WTC11 (cell line): ENCODE measurements around the gene SLC7A6. TPM values are rescaled to one million over a fixed set of nuclear protein-coding genes. Genes with fewer than 3 reads are reported as not detected.

Experiments
- ATAC-seq: fragments of 200-7000 bp; cut with Tn5 transposase; 2 replicates; pipeline ENCODE4 v1.10.0; 2021; ENCODE audit warnings: mild to moderate bottlenecking, moderate library complexity
- CTCF ChIA-PET: fragments of 300-600 bp; sonication (Branson Sonifier 250); formaldehyde crosslinking; loops from one replicate; lab custom pipeline; 2021; ENCODE audit warnings: antibody characterized with exemption; lab: Charles Lee
- POLR2A ChIA-PET: fragments of 350-600 bp; sonication (Branson Sonifier 250); formaldehyde crosslinking; loops from one replicate; lab custom pipeline; 2021; ENCODE audit warnings: antibody characterized with exemption; lab: Charles Lee
- DNase-seq: peaks from one replicate; pipeline ENCODE4 v3.0.0; 2021; ENCODE audit warnings: low spot score
- H3K27ac Mint-ChIP-seq: 2 replicates; pipeline ENCODE4 v1.8.0; 2021; ENCODE audit warnings: mixed read lengths
- H3K27me3 Mint-ChIP-seq: 2 replicates; pipeline ENCODE4 v1.8.0; 2021; ENCODE audit warnings: low read depth, mild to moderate bottlenecking, moderate library complexity, mixed read lengths
- H3K36me3 Mint-ChIP-seq: 2 replicates; pipeline ENCODE4 v1.8.0; 2021; ENCODE audit warnings: mixed read lengths
- H3K4me1 Mint-ChIP-seq: 2 replicates; pipeline ENCODE4 v1.8.0; 2022; ENCODE audit warnings: mixed read lengths
- H3K4me3 Mint-ChIP-seq: 2 replicates; pipeline ENCODE4 v1.8.0; 2021; ENCODE audit warnings: mild to moderate bottlenecking, moderate library complexity, mixed read lengths
- H3K9me3 Mint-ChIP-seq: 2 replicates; pipeline ENCODE4 v1.8.0; 2021; ENCODE audit warnings: mixed read lengths
- CREM ChIP-seq: sonication (generic); formaldehyde crosslinking; IDR thresholded peaks from 2 replicates; pipeline ENCODE4 v1.8.1; 2022; ENCODE audit warnings: mild to moderate bottlenecking, missing genetic modification reagents, moderate library complexity
- ELF4 ChIP-seq: sonication (generic); formaldehyde crosslinking; IDR thresholded peaks from 2 replicates; pipeline ENCODE4 v1.8.1; 2022; ENCODE audit warnings: low read depth, mild to moderate bottlenecking, moderate library complexity, missing genetic modification reagents
- EMX1 ChIP-seq: fragments of 250-450 bp; sonication (Bioruptor Pico); IDR thresholded peaks from 2 replicates; pipeline ENCODE4 v1.8.0; 2021; ENCODE audit warnings: mild to moderate bottlenecking
- JAZF1 ChIP-seq: fragments of 250-450 bp; sonication (Bioruptor Pico); IDR thresholded peaks from 2 replicates; pipeline ENCODE4 v1.9.0; 2021; ENCODE audit warnings: moderate library complexity, mild to moderate bottlenecking, inconsistent platforms
- NFATC4 ChIP-seq: fragments of 250-450 bp; sonication (Bioruptor Pico); IDR thresholded peaks from 2 replicates; pipeline ENCODE4 v1.9.0; 2021; ENCODE audit warnings: mild to moderate bottlenecking
- NR1H2 ChIP-seq: sonication (generic); formaldehyde crosslinking; IDR thresholded peaks from 2 replicates; pipeline ENCODE4 v1.9.0; 2021; ENCODE audit warnings: mild to moderate bottlenecking, moderate library complexity, missing genetic modification reagents
- NR3C1 ChIP-seq: sonication (generic); formaldehyde crosslinking; conservative IDR thresholded peaks from 2 replicates; pipeline ENCODE4 v1.8.1; 2023; ENCODE audit warnings: low read depth, mild to moderate bottlenecking, missing genetic modification reagents
- PRRX2 ChIP-seq: fragments of 250-450 bp; sonication (Bioruptor Pico); IDR thresholded peaks from 2 replicates; pipeline ENCODE4 v1.8.0; 2021; ENCODE audit warnings: mild to moderate bottlenecking
- TCF7 ChIP-seq: sonication (generic); formaldehyde crosslinking; IDR thresholded peaks from 2 replicates; pipeline ENCODE4 v1.8.0; 2022; ENCODE audit warnings: mild to moderate bottlenecking, low read depth, missing genetic modification reagents, moderate library complexity
- TEAD1 ChIP-seq: sonication (generic); formaldehyde crosslinking; IDR thresholded peaks from 2 replicates; pipeline ENCODE4 v1.8.0; 2022; ENCODE audit warnings: mild to moderate bottlenecking, missing genetic modification reagents
- ZNF263 ChIP-seq: sonication (generic); formaldehyde crosslinking; IDR thresholded peaks from 2 replicates; pipeline ENCODE4 v1.8.1; 2022; ENCODE audit warnings: low read depth, mild to moderate bottlenecking, moderate library complexity, missing genetic modification reagents
- ZNF317 ChIP-seq: sonication (generic); formaldehyde crosslinking; IDR thresholded peaks from 2 replicates; pipeline ENCODE4 v1.8.1; 2023; ENCODE audit warnings: low read depth, mild to moderate bottlenecking, moderate library complexity, missing genetic modification reagents, borderline replicate concordance
- total RNA-seq: library from RNA; stranded (reverse); gene quantifications from 3 replicates; pipeline ENCODE4 v1.2.3, GENCODE V29; 2021
- TF ChIP-seq, protein P1 (sequence below): sonication (generic); formaldehyde crosslinking; IDR thresholded peaks from 2 replicates; pipeline ENCODE4 v1.8.0; 2022; ENCODE audit warnings: mild to moderate bottlenecking, missing genetic modification reagents
- TF ChIP-seq, protein P2 (sequence below): fragments of 250-450 bp; sonication (Bioruptor Pico); IDR thresholded peaks from 2 replicates; pipeline ENCODE4 v1.9.0; 2021; ENCODE audit warnings: mild to moderate bottlenecking
- TF ChIP-seq, protein P3 (sequence below): sonication (generic); formaldehyde crosslinking; IDR thresholded peaks from 2 replicates; pipeline ENCODE4 v1.8.1; 2023; ENCODE audit warnings: mild to moderate bottlenecking, missing genetic modification reagents, borderline replicate concordance
- TF ChIP-seq, protein P4 (sequence below): sonication (generic); formaldehyde crosslinking; IDR thresholded peaks from 2 replicates; pipeline ENCODE4 v1.8.1; 2023; ENCODE audit warnings: mild to moderate bottlenecking, missing genetic modification reagents
- TF ChIP-seq, protein P5 (sequence below): sonication (generic); formaldehyde crosslinking; conservative IDR thresholded peaks from 2 replicates; pipeline ENCODE4 v1.8.1; 2022; ENCODE audit warnings: mild to moderate bottlenecking, missing genetic modification reagents
- TF ChIP-seq, protein P6 (sequence below): fragments of 250-450 bp; sonication (Bioruptor Pico); conservative IDR thresholded peaks from 2 replicates; pipeline ENCODE4 v1.9.0; 2021; ENCODE audit warnings: mild to moderate bottlenecking
- TF ChIP-seq, protein P7 (sequence below): sonication (generic); formaldehyde crosslinking; conservative IDR thresholded peaks from 2 replicates; pipeline ENCODE4 v1.8.1; 2023; ENCODE audit warnings: mild to moderate bottlenecking, low read depth, missing genetic modification reagents, moderate library complexity
- TF ChIP-seq, protein P8 (sequence below): sonication (generic); formaldehyde crosslinking; IDR thresholded peaks from 2 replicates; pipeline ENCODE4 v1.8.1; 2023; ENCODE audit warnings: mild to moderate bottlenecking, missing genetic modification reagents, moderate library complexity

The SLC7A6 gene
- total RNA-seq, 1 experiment from 2014 or later: 27.4 TPM

DNA sequence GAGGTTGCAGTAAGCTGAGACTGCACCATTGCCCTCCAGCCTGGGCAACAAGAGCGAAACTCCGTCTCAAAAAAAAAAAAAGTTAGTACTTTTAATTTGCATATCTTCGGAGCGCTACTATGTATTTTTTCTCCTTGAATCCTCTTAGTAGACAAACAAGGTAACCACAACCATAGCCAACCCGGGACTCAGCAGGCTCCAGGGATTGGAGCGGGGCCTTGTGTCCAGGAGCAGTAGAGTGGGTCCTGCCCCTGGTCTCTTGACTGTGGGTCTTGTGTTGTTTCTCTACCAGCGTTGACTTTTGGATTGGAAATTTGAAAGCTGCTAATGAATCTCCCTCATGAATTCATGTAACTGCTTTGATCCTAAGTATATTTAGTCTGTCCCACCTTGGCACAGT, 78.8 kb downstream of the SLC7A6 start (continued):
- TF ChIP-seq, protein P1, sequence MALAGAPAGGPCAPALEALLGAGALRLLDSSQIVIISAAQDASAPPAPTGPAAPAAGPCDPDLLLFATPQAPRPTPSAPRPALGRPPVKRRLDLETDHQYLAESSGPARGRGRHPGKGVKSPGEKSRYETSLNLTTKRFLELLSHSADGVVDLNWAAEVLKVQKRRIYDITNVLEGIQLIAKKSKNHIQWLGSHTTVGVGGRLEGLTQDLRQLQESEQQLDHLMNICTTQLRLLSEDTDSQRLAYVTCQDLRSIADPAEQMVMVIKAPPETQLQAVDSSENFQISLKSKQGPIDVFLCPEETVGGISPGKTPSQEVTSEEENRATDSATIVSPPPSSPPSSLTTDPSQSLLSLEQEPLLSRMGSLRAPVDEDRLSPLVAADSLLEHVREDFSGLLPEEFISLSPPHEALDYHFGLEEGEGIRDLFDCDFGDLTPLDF (CRISPR knock-in tag): no peak

DNA sequence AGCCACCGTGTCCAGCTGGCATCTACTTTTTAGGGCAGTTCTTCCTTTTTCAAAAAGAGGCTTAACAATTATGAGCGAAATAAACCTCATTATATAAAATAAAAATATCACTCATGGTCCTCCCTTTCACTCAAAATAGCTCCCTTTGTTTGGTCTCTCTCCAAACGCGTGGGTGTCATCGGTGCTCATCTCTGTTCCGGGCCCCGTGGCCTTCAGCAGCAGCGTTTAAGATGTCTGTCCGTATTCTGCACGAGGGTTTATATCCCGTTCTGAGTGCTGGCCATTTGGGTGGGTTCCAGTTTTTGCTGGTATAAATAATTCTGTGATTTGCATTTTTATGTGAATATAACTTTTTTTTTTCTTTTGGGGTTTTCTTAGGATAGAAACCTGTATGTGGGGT, 79.9 kb downstream of the SLC7A6 start:
- Mint-ChIP-seq H3K27ac (no peak overlapping the region), H3K9me3 (no peaks in the 10 kb centered on the region), H3K36me3 (peaks cover 58% of the 10 kb centered on the region), H3K4me1 (0 out of 2 replicates have a peak, but pooled peaks cover 3% of the 10 kb centered on the region), H3K27me3 (no peaks in the 10 kb centered on the region), H3K4me3 (no peak overlapping the region)
- ATAC-seq: no peak
- CTCF ChIA-PET: no interaction called here
- no peak for TF ChIP-seq JAZF1 (CRISPR knock-in tag)
- TF ChIP-seq, protein P2, sequence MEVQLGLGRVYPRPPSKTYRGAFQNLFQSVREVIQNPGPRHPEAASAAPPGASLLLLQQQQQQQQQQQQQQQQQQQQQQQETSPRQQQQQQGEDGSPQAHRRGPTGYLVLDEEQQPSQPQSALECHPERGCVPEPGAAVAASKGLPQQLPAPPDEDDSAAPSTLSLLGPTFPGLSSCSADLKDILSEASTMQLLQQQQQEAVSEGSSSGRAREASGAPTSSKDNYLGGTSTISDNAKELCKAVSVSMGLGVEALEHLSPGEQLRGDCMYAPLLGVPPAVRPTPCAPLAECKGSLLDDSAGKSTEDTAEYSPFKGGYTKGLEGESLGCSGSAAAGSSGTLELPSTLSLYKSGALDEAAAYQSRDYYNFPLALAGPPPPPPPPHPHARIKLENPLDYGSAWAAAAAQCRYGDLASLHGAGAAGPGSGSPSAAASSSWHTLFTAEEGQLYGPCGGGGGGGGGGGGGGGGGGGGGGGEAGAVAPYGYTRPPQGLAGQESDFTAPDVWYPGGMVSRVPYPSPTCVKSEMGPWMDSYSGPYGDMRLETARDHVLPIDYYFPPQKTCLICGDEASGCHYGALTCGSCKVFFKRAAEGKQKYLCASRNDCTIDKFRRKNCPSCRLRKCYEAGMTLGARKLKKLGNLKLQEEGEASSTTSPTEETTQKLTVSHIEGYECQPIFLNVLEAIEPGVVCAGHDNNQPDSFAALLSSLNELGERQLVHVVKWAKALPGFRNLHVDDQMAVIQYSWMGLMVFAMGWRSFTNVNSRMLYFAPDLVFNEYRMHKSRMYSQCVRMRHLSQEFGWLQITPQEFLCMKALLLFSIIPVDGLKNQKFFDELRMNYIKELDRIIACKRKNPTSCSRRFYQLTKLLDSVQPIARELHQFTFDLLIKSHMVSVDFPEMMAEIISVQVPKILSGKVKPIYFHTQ (CRISPR knock-in tag): no peak
- no peak for TF ChIP-seq NR3C1 (CRISPR knock-in tag)
- no peak for TF ChIP-seq TCF7 (CRISPR knock-in tag)
- no peak for TF ChIP-seq ZNF317 (CRISPR knock-in tag)
- TF ChIP-seq, protein P3, sequence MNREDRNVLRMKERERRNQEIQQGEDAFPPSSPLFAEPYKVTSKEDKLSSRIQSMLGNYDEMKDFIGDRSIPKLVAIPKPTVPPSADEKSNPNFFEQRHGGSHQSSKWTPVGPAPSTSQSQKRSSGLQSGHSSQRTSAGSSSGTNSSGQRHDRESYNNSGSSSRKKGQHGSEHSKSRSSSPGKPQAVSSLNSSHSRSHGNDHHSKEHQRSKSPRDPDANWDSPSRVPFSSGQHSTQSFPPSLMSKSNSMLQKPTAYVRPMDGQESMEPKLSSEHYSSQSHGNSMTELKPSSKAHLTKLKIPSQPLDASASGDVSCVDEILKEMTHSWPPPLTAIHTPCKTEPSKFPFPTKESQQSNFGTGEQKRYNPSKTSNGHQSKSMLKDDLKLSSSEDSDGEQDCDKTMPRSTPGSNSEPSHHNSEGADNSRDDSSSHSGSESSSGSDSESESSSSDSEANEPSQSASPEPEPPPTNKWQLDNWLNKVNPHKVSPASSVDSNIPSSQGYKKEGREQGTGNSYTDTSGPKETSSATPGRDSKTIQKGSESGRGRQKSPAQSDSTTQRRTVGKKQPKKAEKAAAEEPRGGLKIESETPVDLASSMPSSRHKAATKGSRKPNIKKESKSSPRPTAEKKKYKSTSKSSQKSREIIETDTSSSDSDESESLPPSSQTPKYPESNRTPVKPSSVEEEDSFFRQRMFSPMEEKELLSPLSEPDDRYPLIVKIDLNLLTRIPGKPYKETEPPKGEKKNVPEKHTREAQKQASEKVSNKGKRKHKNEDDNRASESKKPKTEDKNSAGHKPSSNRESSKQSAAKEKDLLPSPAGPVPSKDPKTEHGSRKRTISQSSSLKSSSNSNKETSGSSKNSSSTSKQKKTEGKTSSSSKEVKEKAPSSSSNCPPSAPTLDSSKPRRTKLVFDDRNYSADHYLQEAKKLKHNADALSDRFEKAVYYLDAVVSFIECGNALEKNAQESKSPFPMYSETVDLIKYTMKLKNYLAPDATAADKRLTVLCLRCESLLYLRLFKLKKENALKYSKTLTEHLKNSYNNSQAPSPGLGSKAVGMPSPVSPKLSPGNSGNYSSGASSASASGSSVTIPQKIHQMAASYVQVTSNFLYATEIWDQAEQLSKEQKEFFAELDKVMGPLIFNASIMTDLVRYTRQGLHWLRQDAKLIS (CRISPR knock-in tag): no peak
- TF ChIP-seq, protein P4, sequence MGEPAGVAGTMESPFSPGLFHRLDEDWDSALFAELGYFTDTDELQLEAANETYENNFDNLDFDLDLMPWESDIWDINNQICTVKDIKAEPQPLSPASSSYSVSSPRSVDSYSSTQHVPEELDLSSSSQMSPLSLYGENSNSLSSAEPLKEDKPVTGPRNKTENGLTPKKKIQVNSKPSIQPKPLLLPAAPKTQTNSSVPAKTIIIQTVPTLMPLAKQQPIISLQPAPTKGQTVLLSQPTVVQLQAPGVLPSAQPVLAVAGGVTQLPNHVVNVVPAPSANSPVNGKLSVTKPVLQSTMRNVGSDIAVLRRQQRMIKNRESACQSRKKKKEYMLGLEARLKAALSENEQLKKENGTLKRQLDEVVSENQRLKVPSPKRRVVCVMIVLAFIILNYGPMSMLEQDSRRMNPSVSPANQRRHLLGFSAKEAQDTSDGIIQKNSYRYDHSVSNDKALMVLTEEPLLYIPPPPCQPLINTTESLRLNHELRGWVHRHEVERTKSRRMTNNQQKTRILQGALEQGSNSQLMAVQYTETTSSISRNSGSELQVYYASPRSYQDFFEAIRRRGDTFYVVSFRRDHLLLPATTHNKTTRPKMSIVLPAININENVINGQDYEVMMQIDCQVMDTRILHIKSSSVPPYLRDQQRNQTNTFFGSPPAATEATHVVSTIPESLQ: no peak
- TF ChIP-seq TEAD1: no peak
- no peak for TF ChIP-seq ELF4 (CRISPR knock-in tag)
- TF ChIP-seq, protein P5, sequence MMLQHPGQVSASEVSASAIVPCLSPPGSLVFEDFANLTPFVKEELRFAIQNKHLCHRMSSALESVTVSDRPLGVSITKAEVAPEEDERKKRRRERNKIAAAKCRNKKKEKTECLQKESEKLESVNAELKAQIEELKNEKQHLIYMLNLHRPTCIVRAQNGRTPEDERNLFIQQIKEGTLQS: no peak
- TF ChIP-seq, protein P6, sequence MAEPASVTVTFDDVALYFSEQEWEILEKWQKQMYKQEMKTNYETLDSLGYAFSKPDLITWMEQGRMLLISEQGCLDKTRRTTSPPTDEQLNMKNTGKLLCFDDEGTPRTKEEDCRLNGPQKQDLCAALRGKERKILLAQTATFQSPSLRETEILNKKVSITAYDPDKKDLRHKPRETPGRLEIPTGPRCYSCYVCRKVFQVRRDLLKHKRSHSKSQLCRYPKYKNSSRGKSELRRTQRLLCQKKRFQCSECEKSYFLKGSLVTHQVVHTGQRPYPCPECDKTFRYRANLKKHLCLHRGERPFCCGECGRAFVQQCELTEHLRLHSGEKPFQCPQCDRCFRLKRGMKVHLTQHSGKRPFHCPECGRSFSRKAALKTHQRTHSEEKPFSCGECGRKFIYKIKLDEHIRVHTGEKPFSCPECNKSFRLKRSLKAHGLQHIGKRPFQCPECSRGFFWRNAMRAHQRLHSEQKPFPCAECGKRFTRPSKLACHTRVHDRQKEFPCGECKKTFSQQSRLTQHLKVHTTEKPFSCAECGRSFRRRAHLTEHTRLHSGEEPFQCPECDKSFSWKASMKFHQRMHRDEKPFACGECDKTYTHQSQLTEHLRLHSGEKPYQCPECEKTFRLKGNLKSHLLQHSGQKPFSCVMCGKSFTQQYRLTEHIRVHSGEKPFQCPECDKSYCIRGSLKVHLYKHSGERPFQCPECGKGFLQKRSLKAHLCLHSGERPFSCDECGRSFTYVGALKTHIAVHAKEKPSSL: no peak
- no peak for TF ChIP-seq PRRX2 (CRISPR knock-in tag)
- TF ChIP-seq, protein P7, sequence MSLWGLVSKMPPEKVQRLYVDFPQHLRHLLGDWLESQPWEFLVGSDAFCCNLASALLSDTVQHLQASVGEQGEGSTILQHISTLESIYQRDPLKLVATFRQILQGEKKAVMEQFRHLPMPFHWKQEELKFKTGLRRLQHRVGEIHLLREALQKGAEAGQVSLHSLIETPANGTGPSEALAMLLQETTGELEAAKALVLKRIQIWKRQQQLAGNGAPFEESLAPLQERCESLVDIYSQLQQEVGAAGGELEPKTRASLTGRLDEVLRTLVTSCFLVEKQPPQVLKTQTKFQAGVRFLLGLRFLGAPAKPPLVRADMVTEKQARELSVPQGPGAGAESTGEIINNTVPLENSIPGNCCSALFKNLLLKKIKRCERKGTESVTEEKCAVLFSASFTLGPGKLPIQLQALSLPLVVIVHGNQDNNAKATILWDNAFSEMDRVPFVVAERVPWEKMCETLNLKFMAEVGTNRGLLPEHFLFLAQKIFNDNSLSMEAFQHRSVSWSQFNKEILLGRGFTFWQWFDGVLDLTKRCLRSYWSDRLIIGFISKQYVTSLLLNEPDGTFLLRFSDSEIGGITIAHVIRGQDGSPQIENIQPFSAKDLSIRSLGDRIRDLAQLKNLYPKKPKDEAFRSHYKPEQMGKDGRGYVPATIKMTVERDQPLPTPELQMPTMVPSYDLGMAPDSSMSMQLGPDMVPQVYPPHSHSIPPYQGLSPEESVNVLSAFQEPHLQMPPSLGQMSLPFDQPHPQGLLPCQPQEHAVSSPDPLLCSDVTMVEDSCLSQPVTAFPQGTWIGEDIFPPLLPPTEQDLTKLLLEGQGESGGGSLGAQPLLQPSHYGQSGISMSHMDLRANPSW (CRISPR knock-in tag): no peak
- TF ChIP-seq EMX1 (CRISPR knock-in tag): no peak
- no peak for TF ChIP-seq NFATC4
- TF ChIP-seq, protein P8, sequence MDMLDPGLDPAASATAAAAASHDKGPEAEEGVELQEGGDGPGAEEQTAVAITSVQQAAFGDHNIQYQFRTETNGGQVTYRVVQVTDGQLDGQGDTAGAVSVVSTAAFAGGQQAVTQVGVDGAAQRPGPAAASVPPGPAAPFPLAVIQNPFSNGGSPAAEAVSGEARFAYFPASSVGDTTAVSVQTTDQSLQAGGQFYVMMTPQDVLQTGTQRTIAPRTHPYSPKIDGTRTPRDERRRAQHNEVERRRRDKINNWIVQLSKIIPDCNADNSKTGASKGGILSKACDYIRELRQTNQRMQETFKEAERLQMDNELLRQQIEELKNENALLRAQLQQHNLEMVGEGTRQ (CRISPR knock-in tag): no peak
- TF ChIP-seq NR1H2: no peak
- TF ChIP-seq CREM (CRISPR knock-in tag): no peak
- TF ChIP-seq ZNF263 (CRISPR knock-in tag): no peak
- TF ChIP-seq, all 79 proteins: peak for 0
- POLR2A ChIA-PET: no interaction called here
- DNase-seq: no peak
